GM10266 (cell line): ENCODE results near the gene STPG2.

Experiments used
- DNase-seq: peaks from one replicate; pipeline ENCODE4 v3.0.0; 2012; ENCODE audit errors: extremely low spot score
- TF ChIP-seq, protein P1 (sequence below): IDR thresholded peaks from 2 replicates; pipeline ENCODE4 v1.5.1; 2012; ENCODE audit warnings: mild to moderate bottlenecking, low read depth; ENCODE audit not compliant: control insufficient read depth, insufficient read depth; ENCODE audit errors: missing control alignments

STPG2 gene

DNA sequence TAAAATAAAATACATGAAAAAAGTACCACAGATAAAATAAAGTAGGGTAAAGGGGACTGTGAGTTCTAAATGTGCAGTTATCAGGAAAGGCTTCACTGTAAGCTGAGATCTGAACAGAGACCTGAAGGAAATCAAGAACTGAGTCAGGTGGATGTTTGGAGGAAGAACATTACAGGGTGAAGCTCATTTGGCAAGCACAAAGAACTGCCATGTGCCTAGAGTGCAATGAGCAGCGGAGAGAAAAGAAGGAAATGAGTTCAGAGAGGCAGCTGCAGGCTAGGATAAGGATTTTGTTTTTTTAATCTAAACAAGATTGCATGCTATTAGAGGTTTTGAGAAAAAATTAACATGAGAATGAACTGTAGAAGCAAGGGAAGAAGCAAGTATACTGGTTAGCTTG, 373.1 kb downstream of the STPG2 start:
- no peak for DNase-seq
- TF ChIP-seq, protein P1, sequence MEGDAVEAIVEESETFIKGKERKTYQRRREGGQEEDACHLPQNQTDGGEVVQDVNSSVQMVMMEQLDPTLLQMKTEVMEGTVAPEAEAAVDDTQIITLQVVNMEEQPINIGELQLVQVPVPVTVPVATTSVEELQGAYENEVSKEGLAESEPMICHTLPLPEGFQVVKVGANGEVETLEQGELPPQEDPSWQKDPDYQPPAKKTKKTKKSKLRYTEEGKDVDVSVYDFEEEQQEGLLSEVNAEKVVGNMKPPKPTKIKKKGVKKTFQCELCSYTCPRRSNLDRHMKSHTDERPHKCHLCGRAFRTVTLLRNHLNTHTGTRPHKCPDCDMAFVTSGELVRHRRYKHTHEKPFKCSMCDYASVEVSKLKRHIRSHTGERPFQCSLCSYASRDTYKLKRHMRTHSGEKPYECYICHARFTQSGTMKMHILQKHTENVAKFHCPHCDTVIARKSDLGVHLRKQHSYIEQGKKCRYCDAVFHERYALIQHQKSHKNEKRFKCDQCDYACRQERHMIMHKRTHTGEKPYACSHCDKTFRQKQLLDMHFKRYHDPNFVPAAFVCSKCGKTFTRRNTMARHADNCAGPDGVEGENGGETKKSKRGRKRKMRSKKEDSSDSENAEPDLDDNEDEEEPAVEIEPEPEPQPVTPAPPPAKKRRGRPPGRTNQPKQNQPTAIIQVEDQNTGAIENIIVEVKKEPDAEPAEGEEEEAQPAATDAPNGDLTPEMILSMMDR: no peak

GRCh38 chr4:97762115-97762512, 381.2 kb downstream of the STPG2 start:
- no peak for DNase-seq
- TF ChIP-seq, protein P1: no peak

DNA sequence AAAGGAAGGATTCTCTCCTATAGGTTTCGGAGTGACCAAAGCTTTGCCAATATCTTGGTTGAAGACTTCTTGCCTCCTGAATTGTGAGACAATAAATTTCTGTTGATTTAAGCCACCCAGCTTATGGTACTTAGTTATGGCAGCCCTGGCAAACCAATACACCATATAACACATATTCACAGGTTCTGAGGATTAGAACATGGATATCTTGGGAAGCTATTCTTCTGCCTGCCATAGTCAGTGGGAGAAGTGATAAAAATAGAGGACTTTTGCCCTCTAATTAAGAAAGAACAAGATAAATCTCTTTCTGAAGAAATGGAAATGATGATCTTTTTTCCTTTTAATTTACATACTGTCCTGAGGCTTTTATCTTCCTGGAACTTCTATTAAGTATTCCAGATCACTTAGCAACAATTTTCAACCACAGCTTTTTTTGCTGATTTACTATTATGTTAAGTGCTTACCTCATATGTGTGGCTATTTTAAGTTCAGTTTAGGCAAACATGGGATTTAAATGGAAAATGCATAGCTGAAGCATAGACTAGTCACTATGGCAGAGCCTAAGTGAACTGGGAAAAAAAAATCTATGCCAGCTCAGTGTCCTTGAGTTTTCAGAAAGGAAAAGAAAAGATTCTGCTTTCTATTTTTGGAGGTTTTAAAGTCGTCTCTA, 381.7 kb downstream of the STPG2 start:
- DNase-seq: no peak
- TF ChIP-seq, protein P1: no peak

DNA sequence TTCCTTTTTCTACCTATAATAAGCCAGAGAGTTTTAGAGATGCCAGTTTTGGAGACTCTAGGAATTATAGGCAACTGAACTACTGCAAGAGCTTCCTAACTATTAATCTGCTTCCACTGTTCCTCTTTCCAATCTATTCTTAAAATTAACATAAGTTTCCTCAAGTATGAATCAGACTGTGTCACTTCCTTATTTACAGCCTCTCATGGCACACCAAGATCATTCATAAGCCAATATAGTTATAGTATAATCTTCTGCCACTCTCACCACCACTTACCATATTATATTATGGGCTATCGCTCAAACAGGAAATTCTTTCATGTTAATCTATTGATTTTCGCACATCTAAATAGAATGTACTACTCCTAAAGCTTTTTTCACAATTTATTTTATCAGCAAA, 383.5 kb downstream of the STPG2 start:
- DNase-seq: no peak
- TF ChIP-seq, protein P1: no peak

GRCh38 chr4:97752599-97752998, 390.7 kb downstream of the STPG2 start:
- TF ChIP-seq, protein P1: no peak
- no peak for DNase-seq

GRCh38 chr4:97747945-97748344, 395.3 kb downstream of the STPG2 start:
- TF ChIP-seq, protein P1: no peak
- no peak for DNase-seq

DNA sequence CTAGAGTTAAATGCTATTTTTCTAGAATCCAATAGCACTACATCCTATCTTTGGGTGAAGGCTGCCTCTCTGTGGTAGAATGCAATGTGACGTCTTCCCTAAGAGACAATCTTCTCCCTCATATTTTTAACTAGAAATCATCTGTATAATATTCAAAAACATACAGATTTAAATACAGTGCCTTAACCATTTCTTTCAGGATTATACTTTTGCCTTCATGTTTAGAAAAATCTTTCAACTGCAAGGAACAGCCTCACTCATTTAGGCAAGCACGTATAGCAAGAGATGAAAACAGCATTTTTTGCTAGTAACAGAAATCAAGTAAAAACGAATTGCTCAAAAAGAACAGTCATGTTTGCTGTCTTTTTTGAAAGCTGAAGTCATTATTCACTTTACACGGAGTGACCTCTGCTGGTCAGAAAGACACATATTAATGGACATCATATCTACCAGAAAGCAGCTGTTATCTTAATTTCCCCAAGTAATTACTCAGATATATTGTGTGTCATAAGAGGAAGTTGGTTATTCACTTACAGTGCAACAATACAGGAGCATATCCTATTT, 422.3 kb downstream of the STPG2 start:
- no peak for DNase-seq

More for the DNA sequence above, 422.3 kb downstream of the STPG2 start:
- TF ChIP-seq, protein P1: no peak
